Transverse colon (tissue), 4 donors: Measurements from ENCODE around the gene AGAP1.

Source experiments
- EP300 ChIP-seq: sonication (generic); formaldehyde crosslinking; IDR thresholded peaks from one replicate; pipeline ENCODE4 v1.6.1; 2017; ENCODE audit warnings: antibody characterized with exemption, low read depth
- POLR2A ChIP-seq: fragments of 450-650 bp; IDR thresholded peaks from one replicate; pipeline ENCODE4 v1.6.1; 2016; ENCODE audit warnings: antibody characterized with exemption, mild to moderate bottlenecking, moderate library complexity
- POLR2AphosphoS5 ChIP-seq, 3 donors: sonication (generic); formaldehyde crosslinking; IDR thresholded peaks; one replicate each; pipeline ENCODE4 v1.6.1; 2016; ENCODE audit warnings: antibody characterized with exemption in 3 of 3
- TF ChIP-seq, protein P1 (sequence below), 5 experiments: fragments of 200-600 bp in 3 of 5; fragments of 450-650 bp in 2 of 5; sonication (generic) in 3 of 5; IDR thresholded peaks; 1 replicate in 2 of 5; 2 replicates in 3 of 5; pipeline ENCODE4 v1.5.1; 2016 to 2017; ENCODE audit warnings: antibody characterized with exemption in 5 of 5, inconsistent platforms in 3 of 5, mild to moderate bottlenecking in 2 of 5, moderate library complexity in 1 of 5

DNA sequence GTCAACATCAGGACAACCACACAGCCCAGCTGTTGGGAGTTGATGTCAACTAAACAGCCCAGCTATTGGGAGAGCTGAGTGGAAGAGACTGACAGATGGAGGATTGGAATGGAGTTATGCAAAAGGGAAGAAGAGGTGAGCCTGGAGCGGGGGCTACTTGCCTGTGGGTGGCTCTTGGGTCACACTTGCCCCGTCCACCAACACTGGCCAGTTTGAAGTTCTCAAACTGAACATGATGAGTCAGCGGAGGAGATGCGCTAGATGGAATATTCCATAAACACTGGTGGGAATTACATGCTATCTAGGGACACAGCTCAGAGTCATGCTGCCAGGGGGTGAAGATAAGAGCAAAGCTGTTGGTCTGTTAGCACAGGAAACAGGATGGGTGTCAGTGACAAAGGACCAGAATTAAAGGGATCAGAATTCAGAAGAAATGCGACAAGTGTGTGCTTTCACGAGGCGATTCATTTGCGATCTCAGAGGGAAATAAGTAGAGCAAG lies 33.2 kb upstream of the AGAP1 start:
- TF ChIP-seq, protein P1, sequence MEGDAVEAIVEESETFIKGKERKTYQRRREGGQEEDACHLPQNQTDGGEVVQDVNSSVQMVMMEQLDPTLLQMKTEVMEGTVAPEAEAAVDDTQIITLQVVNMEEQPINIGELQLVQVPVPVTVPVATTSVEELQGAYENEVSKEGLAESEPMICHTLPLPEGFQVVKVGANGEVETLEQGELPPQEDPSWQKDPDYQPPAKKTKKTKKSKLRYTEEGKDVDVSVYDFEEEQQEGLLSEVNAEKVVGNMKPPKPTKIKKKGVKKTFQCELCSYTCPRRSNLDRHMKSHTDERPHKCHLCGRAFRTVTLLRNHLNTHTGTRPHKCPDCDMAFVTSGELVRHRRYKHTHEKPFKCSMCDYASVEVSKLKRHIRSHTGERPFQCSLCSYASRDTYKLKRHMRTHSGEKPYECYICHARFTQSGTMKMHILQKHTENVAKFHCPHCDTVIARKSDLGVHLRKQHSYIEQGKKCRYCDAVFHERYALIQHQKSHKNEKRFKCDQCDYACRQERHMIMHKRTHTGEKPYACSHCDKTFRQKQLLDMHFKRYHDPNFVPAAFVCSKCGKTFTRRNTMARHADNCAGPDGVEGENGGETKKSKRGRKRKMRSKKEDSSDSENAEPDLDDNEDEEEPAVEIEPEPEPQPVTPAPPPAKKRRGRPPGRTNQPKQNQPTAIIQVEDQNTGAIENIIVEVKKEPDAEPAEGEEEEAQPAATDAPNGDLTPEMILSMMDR (IDR thresholded peaks at IDR 0.05) = no peak
- TF ChIP-seq POLR2A = no peak
- TF ChIP-seq POLR2AphosphoS5 (IDR thresholded peaks at IDR 0.05) = no peak
- no peak for TF ChIP-seq EP300
